Suprapubic skin (tissue), 4 donors: ENCODE data around the gene ZBTB21. TPM values are rescaled to one million over a fixed set of nuclear protein-coding genes. Genes with fewer than 3 reads are reported as not detected.

ENCODE experiments used
- DNase-seq, 2 donors: peaks; one replicate each; pipeline ENCODE4 v3.0.0-alpha.2; 2019; ENCODE audit warnings: low spot score in 2 of 2
- H3K27ac ChIP-seq: fragments of 200-600 bp; sonication (generic); one replicate; pipeline ENCODE4 v1.5.1; 2019
- H3K27me3 ChIP-seq: fragments of 200-600 bp; sonication (generic); one replicate; pipeline ENCODE4 v1.5.1; 2019
- H3K36me3 ChIP-seq: fragments of 200-600 bp; sonication (generic); one replicate; pipeline ENCODE4 v1.5.1; 2019
- H3K4me1 ChIP-seq: fragments of 200-600 bp; sonication (generic); one replicate; pipeline ENCODE4 v1.5.1; 2019
- H3K4me3 ChIP-seq: fragments of 200-600 bp; sonication (generic); one replicate; pipeline ENCODE4 v1.5.1; 2019; ENCODE audit warnings: mild to moderate bottlenecking
- H3K9me3 ChIP-seq: fragments of 200-600 bp; sonication (generic); one replicate; pipeline ENCODE4 v1.5.1; 2019
- EP300 ChIP-seq: sonication (generic); formaldehyde crosslinking; IDR thresholded peaks from one replicate; pipeline ENCODE4 v1.6.1; 2017; ENCODE audit warnings: antibody characterized with exemption
- POLR2A ChIP-seq, 2 donors: fragments of 450-650 bp; IDR thresholded peaks; one replicate each; pipeline ENCODE4 v1.6.1; 2017; ENCODE audit warnings: antibody characterized with exemption in 2 of 2, mild to moderate bottlenecking in 2 of 2, moderate library complexity in 2 of 2
- POLR2AphosphoS5 ChIP-seq, 3 donors: sonication (generic); formaldehyde crosslinking; IDR thresholded peaks; one replicate each; pipeline ENCODE4 v1.6.1; 2017; ENCODE audit warnings: antibody characterized with exemption in 3 of 3
- whole genome bisulfite sequencing: methylation state at CpG from one replicate; pipeline ENCODE4 v1.1.5; 2018; 5-methylcytosine and 5-hydroxymethylcytosine counted together
- total RNA-seq, 4 donors: library from RNA; depleted of rRNA; stranded (reverse); fragments of >200 nt; gene quantifications; one replicate each; pipeline ENCODE4 v1.1.0, GENCODE V29; 2016
- TF ChIP-seq, protein P1 (sequence below), 2 donors: fragments of 200-600 bp in 1 of 2; fragments of 450-650 bp in 1 of 2; sonication (generic) in 1 of 2; IDR thresholded peaks; one replicate each; pipeline ENCODE4 v1.5.1; 2016 to 2019; ENCODE audit warnings: antibody characterized with exemption in 2 of 2, mild to moderate bottlenecking in 1 of 2, moderate library complexity in 1 of 2

The ZBTB21 gene
- total RNA-seq, 4 donors from 2014 or later, result 24.5 to 39.1 (median 30.5) TPM

DNA sequence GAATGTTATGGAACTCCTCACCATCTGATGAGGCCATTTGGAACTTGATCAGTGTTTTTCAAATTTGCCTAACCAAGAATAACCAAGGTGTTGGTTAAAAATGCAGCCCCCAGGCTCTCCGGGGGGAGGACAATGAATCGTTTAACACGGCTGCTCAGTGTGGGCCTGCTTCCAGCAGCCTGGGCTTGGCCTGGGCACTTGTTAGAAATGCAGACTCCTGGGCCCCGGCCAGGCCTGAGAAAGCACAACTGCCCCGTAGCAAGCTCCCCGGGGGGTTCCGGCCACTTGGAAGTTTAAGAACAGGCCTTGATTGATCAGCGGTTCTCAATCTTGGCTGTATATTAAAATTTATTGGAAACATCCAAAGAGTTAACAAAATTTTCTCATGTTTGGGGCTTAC is 33.5 kb downstream of the ZBTB21 start:
- no peak for DNase-seq

DNA sequence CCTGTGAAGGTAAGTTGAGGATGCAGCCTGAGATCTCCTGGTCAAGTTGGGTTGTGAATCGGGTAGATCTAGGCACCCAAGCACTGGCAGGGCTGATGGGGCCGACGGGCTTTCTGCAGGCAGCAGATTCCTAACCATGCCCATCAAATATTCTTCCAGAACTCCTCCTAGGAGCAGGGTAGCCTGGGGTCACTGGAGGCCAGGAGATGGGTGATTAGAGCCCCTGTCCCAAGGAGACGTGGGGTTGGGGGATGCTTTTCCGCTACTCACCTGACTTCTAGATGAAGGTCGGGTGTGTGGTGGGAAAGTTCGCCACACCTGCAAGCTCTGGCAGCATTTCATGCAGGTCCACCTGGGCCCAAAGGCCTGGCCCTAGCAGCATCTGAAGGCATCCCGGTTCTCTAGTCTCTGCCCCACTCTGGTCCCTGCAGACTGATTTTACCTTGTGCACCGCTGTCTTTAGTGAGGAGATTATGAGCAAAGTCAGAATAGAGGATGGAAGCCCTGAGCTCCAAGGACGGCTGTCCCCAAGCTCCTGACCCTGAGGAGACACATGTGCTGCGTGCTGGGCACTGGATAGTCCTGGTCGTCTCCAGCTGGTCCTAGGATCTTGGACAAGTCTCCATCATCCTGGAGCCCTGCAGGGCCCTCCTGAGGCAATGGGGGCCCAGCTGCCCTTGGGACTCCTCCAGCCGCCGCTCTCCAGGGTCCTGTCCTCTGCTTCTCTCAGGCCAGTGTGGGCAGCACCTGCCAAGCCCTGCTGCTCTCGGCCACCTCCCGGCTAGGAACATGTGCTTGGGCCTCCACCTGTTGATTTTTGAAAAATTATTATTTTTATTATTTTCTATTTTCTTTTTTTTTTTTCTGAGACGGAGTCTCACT is 34.5 kb downstream of the ZBTB21 start:
- WGBS, result 96% methylated on average over 16 of the region's 17 CpGs
- Histone ChIP-seq H3K4me3 (no peak overlapping the region), H3K9me3 (no peaks in the 10 kb centered on the region), H3K36me3 (no peaks in the 10 kb centered on the region), H3K4me1 (peaks cover 27% of the 10 kb centered on the region), H3K27me3 (no peaks in the 10 kb centered on the region), H3K27ac (no peak overlapping the region)
- TF ChIP-seq EP300 (no peak), POLR2AphosphoS5 (IDR thresholded peaks at IDR 0.05) (no peak)
- DNase-seq, result peak in 1 of 2 donors; percentile 65

More for the DNA sequence above, 33.5 kb downstream of the ZBTB21 start:
- Histone ChIP-seq H3K4me3 (no peak overlapping the region), H3K4me1 (peaks cover 27% of the 10 kb centered on the region), H3K27ac (no peak overlapping the region), H3K9me3 (no peaks in the 10 kb centered on the region), H3K27me3 (no peaks in the 10 kb centered on the region), H3K36me3 (no peaks in the 10 kb centered on the region)
- WGBS, result 83% methylated on average over 7 of the region's 8 CpGs
- no peak for TF ChIP-seq POLR2A (IDR thresholded peaks at IDR 0.05)

DNA sequence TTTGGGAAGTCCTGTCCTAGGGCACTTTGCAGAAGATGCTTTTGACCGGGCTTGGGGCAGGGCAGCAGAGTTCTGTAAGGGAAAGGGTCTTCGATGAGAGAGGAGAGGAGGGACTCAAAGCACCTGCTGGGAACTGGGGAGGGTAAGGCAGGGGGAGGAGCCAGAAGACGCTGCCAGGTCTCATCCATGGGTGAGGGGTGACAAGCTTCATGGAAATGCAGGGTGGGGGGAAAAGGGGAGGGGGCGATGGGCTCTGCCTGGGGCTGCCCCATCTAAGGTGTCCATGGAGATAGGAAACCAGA is 35.5 kb downstream of the ZBTB21 start:
- Histone ChIP-seq H3K4me3 (no peak overlapping the region), H3K9me3 (no peaks in the 10 kb centered on the region), H3K4me1 (peaks cover 21% of the 10 kb centered on the region), H3K27me3 (no peaks in the 10 kb centered on the region), H3K36me3 (no peaks in the 10 kb centered on the region), H3K27ac (no peak overlapping the region)
- DNase-seq, result peak in 1 of 2 donors; percentile 31
- 91% methylated on average over 4 of the region's 4 CpGs for whole genome bisulfite sequencing
- TF ChIP-seq, protein P1, sequence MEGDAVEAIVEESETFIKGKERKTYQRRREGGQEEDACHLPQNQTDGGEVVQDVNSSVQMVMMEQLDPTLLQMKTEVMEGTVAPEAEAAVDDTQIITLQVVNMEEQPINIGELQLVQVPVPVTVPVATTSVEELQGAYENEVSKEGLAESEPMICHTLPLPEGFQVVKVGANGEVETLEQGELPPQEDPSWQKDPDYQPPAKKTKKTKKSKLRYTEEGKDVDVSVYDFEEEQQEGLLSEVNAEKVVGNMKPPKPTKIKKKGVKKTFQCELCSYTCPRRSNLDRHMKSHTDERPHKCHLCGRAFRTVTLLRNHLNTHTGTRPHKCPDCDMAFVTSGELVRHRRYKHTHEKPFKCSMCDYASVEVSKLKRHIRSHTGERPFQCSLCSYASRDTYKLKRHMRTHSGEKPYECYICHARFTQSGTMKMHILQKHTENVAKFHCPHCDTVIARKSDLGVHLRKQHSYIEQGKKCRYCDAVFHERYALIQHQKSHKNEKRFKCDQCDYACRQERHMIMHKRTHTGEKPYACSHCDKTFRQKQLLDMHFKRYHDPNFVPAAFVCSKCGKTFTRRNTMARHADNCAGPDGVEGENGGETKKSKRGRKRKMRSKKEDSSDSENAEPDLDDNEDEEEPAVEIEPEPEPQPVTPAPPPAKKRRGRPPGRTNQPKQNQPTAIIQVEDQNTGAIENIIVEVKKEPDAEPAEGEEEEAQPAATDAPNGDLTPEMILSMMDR (IDR thresholded peaks at IDR 0.05), result no peak
- TF ChIP-seq POLR2A (IDR thresholded peaks at IDR 0.05) (no peak), EP300 (no peak), POLR2AphosphoS5 (IDR thresholded peaks at IDR 0.05) (no peak)

DNA sequence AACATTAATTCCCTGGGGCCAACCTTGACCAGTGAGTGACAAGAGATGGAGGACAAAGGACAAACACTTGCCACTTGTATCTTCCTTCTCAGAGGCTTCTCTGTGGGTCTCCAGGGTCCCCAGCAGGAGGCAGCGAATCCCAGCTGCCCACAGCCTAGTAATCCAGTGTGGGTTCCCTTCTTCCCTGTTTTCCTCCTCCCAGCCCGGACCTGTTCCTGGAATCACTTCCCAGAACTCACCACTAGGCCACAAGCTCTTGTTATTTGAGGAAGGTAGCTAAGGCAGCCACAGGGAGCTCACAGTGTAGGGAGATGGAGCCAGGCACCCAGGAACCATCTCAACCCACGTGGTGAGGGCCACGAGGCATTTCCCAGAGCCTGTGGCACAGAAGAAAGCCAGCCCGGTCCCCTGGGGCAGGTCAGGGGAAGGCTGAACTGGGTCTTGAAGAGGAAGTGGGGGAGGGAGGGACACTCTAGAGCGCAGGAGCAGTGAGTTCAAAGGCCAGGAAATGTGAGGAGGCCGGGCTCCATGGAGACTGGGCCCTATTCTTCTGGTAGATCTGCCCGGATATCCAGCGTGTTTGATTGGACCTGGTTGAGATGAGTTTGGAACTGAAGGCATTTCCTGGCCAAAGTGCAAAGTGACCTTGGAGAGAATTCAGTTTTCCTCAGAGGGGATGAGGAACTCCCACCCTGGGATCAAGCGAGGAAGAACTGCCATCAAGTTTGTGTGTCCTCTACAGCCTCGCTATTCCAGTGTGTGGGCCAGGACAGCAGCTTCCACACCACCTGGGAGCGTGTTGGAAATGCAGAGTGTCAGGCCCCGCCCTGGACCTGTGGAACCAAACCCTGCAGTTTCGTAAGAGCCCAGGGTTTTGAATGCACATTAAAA is 36.1 kb downstream of the ZBTB21 start:
- TF ChIP-seq POLR2AphosphoS5 (IDR thresholded peaks at IDR 0.05) (no peak), POLR2A (IDR thresholded peaks at IDR 0.05) (no peak), EP300 (no peak)
- TF ChIP-seq, protein P1 (IDR thresholded peaks at IDR 0.05), result no peak
- WGBS, result 69% methylated on average over 14 of the region's 14 CpGs
- H3K4me3 ChIP-seq, result no peak overlapping the region
- no peak overlapping the region for H3K27ac ChIP-seq
- DNase-seq, result peak in 1 of 2 donors; percentile 60
- H3K9me3 ChIP-seq, result no peaks in the 10 kb centered on the region
- H3K36me3 ChIP-seq, result no peaks in the 10 kb centered on the region
- H3K4me1 ChIP-seq, result peaks cover 21% of the 10 kb centered on the region
- H3K27me3 ChIP-seq, result no peaks in the 10 kb centered on the region

DNA sequence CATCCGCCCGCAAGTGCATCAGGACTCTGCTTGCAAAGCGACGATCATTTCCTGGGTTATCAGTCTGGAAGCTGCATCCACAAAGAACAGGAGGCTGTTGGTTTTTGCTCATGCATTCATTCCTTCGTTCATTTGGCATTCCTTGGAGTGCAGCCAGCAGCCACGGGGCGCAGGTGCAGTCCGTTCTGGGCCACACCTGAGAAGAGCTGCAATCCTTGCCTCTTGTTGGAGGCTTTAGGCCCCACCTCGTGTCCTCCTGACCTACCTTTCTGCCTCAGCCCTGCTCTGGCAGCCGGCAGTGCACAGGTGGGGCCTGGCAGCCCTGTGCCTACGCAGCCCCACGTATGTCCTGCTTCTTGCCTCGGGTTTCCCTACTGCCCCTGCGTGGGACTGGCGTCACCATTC is 36.7 kb downstream of the ZBTB21 start:
- no peaks in the 10 kb centered on the region for H3K27me3 ChIP-seq
- no peaks in the 10 kb centered on the region for H3K36me3 ChIP-seq
- no peaks in the 10 kb centered on the region for H3K9me3 ChIP-seq
- peaks cover 21% of the 10 kb centered on the region for H3K4me1 ChIP-seq
- TF ChIP-seq EP300 (no peak), POLR2A (IDR thresholded peaks at IDR 0.05) (no peak), POLR2AphosphoS5 (IDR thresholded peaks at IDR 0.05) (no peak)
- TF ChIP-seq, protein P1 (IDR thresholded peaks at IDR 0.05), result no peak
- WGBS, result 66% methylated on average over 15 of the region's 15 CpGs
- peak in 1 of 2 donors; percentile 53 for DNase-seq
- no peak overlapping the region for H3K4me3 ChIP-seq
- no peak overlapping the region for H3K27ac ChIP-seq
